ENCODE data around the gene SUMO4.

Gene SUMO4

GRCh38 chr6:149435919-149436586 is 36.0 kb downstream of the SUMO4 start:
- Mint-ChIP-seq H3K4me3 (no peak overlapping the region), H3K4me1 (peaks cover 21% of the 10 kb centered on the region), H3K36me3 (ENCODE audit: low read depth) (no peaks in the 10 kb centered on the region), H3K27me3 (ENCODE audit: low read depth) (peaks cover 9% of the 10 kb centered on the region), H3K9me3 (no peaks in the 10 kb centered on the region), H3K27ac (no peak overlapping the region)
- TF ChIP-seq, protein P1, sequence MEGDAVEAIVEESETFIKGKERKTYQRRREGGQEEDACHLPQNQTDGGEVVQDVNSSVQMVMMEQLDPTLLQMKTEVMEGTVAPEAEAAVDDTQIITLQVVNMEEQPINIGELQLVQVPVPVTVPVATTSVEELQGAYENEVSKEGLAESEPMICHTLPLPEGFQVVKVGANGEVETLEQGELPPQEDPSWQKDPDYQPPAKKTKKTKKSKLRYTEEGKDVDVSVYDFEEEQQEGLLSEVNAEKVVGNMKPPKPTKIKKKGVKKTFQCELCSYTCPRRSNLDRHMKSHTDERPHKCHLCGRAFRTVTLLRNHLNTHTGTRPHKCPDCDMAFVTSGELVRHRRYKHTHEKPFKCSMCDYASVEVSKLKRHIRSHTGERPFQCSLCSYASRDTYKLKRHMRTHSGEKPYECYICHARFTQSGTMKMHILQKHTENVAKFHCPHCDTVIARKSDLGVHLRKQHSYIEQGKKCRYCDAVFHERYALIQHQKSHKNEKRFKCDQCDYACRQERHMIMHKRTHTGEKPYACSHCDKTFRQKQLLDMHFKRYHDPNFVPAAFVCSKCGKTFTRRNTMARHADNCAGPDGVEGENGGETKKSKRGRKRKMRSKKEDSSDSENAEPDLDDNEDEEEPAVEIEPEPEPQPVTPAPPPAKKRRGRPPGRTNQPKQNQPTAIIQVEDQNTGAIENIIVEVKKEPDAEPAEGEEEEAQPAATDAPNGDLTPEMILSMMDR (IDR thresholded peaks at IDR 0.05; ENCODE audit: unreplicated experiment in 3 of 3), result no peak

DNA sequence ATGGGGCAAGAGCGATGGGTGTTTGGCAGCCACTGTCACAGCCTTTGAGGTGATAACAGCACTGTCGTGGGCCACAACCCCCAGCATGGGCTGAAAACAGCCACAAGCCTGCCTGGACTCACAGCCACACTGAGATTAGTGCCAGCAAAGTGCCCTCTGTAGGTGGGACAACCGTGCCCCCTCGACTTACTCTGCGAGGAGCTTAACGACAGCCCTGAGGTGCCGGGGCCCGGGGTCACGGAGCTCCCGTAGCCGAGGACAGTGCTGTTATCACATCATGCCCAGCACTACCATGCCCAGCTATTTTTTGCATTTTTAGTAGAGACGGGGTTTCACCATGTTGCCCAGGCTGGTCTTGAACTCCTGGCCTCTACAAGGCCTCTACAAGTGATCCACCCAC is 36.6 kb downstream of the SUMO4 start:
- peaks cover 9% of the 10 kb centered on the region for H3K27me3 Mint-ChIP-seq (ENCODE audit: low read depth)
- H3K4me3 Mint-ChIP-seq, result no peak overlapping the region
- H3K27ac Mint-ChIP-seq, result no peak overlapping the region
- H3K4me1 Mint-ChIP-seq, result peaks cover 27% of the 10 kb centered on the region
- no peaks in the 10 kb centered on the region for H3K36me3 Mint-ChIP-seq (ENCODE audit: low read depth)
- TF ChIP-seq, protein P1 (IDR thresholded peaks at IDR 0.05; ENCODE audit: unreplicated experiment in 3 of 3), result no peak
- no peaks in the 10 kb centered on the region for H3K9me3 Mint-ChIP-seq

DNA sequence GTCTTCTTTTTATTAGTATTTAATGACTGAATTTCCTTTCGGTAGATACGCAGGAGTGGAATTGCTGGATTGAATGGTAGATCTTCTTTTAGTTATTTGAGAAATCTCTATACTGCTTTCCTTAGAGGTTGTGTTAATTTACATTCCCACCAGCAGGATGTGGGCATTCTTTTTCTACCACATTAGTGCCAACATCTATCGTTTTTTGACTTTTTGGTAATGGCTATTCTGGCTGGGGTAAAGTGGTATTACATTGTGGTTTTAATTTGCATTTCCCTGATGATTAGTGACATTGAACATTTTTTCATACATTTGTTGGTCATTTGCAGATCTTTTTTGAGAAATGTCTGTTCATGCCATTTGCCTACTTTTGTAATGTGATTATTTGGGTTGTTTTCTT is 37.1 kb downstream of the SUMO4 start:
- H3K27ac Mint-ChIP-seq, result no peak overlapping the region
- H3K4me3 Mint-ChIP-seq, result no peak overlapping the region
- peaks cover 9% of the 10 kb centered on the region for H3K27me3 Mint-ChIP-seq (ENCODE audit: low read depth)
- no peaks in the 10 kb centered on the region for H3K36me3 Mint-ChIP-seq (ENCODE audit: low read depth)
- TF ChIP-seq, protein P1 (IDR thresholded peaks at IDR 0.05; ENCODE audit: unreplicated experiment in 3 of 3), result no peak
- peaks cover 28% of the 10 kb centered on the region for H3K4me1 Mint-ChIP-seq
- no peaks in the 10 kb centered on the region for H3K9me3 Mint-ChIP-seq

DNA sequence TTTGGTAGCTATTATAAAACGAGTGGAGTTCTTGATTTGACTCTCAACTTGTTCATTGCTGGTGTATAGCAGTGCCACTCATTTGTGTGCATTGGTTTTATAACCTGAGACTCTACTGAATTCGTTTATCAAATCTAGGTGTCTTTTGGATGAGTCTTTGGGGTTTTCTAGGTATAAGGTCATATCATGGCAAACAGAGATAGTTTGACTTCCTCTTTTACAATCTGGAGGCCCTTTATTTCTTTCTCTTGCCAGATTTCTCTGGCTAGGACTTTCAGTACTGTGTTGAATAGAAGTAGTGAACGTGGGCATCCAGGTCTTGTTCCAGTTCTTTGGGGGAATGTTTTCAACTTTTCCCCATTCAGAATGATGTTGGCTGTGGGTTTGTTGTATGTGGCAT is 38.8 kb downstream of the SUMO4 start:
- peaks cover 21% of the 10 kb centered on the region for H3K27me3 Mint-ChIP-seq (ENCODE audit: low read depth)
- no peak overlapping the region for H3K4me3 Mint-ChIP-seq

GRCh38 chr6:149439626-149440025 is 39.6 kb downstream of the SUMO4 start:
- TF ChIP-seq, protein P1 (IDR thresholded peaks at IDR 0.05; ENCODE audit: unreplicated experiment in 3 of 3), result no peak
- Mint-ChIP-seq H3K4me3 (no peak overlapping the region), H3K27ac (peak overlapping the region in 1 of 3 experiments; percentile 9), H3K4me1 (peaks cover 39% of the 10 kb centered on the region), H3K9me3 (no peaks in the 10 kb centered on the region), H3K27me3 (ENCODE audit: low read depth) (peaks cover 21% of the 10 kb centered on the region), H3K36me3 (ENCODE audit: low read depth) (no peaks in the 10 kb centered on the region)

More for the DNA sequence above, 38.8 kb downstream of the SUMO4 start:
- H3K36me3 Mint-ChIP-seq (ENCODE audit: low read depth), result no peaks in the 10 kb centered on the region
- H3K9me3 Mint-ChIP-seq, result no peaks in the 10 kb centered on the region
- H3K4me1 Mint-ChIP-seq, result peaks cover 39% of the 10 kb centered on the region
- no peak overlapping the region for H3K27ac Mint-ChIP-seq
- TF ChIP-seq, protein P1 (IDR thresholded peaks at IDR 0.05; ENCODE audit: unreplicated experiment in 3 of 3), result no peak
